NCI-H748 (cell line): ENCODE results near the gene NTRK3.

Experiments used
- DNase-seq: peaks from one replicate; lab custom pipeline; 2025; ENCODE audit not compliant: unreplicated experiment; lab: John Stamatoyannopoulos, UW

NTRK3 gene

GRCh38 chr15:88256279-88257230, at the start of gene NTRK3:
NTRK3 (minus strand) TSS chr15:88256739; CDS start chr15:88256153, 586 bp downstream.
- DNase-seq: peak; percentile 72

- DNase-seq: no peak
Observed at GRCh38 chr15:88303395-88303794, 46.9 kb upstream of the NTRK3 start.

GRCh38 chr15:88302373-88302772, 45.8 kb upstream of the NTRK3 start:
- DNase-seq: no peak

- DNase-seq: no peak
Observed at GRCh38 chr15:88301311-88301710, 44.8 kb upstream of the NTRK3 start.

- no peak for DNase-seq
Observed at GRCh38 chr15:88300861-88301260, 44.3 kb upstream of the NTRK3 start.

GRCh38 chr15:88300089-88300488, 43.5 kb upstream of the NTRK3 start:
- DNase-seq: no peak

- no peak for DNase-seq
Observed at GRCh38 chr15:88299497-88299896, 43.0 kb upstream of the NTRK3 start.

- DNase-seq: no peak
Observed at GRCh38 chr15:88288661-88289060, 32.1 kb upstream of the NTRK3 start.

GRCh38 chr15:88288206-88288605, 31.7 kb upstream of the NTRK3 start:
- DNase-seq: no peak

- DNase-seq: no peak
Observed at GRCh38 chr15:88284318-88284998, 27.9 kb upstream of the NTRK3 start.

- peak; percentile 14 for DNase-seq
Observed at GRCh38 chr15:88282614-88283013, 26.1 kb upstream of the NTRK3 start.

- DNase-seq: no peak
Observed at GRCh38 chr15:88276821-88277410, 20.4 kb upstream of the NTRK3 start.

- DNase-seq: no peak
Observed at GRCh38 chr15:88275804-88276203, 19.3 kb upstream of the NTRK3 start.

GRCh38 chr15:88274553-88275460, 18.3 kb upstream of the NTRK3 start:
- peak; percentile 49 for DNase-seq

GRCh38 chr15:88272421-88272820, 15.9 kb upstream of the NTRK3 start:
- DNase-seq: no peak

- DNase-seq: no peak
Observed at GRCh38 chr15:88269356-88270062, 13.0 kb upstream of the NTRK3 start.

GRCh38 chr15:88267720-88268119, 11.2 kb upstream of the NTRK3 start:
- no peak for DNase-seq

- no peak for DNase-seq
Observed at GRCh38 chr15:88266170-88266569, 9.6 kb upstream of the NTRK3 start.

GRCh38 chr15:88264622-88265021, 8.1 kb upstream of the NTRK3 start:
- no peak for DNase-seq

- no peak for DNase-seq
Observed at GRCh38 chr15:88262064-88262463, 5.5 kb upstream of the NTRK3 start.
